ENCODE measurements around the gene JPH2.
A peak's percentile ranks its signal among the peaks of the same experiment; 100 is the strongest.

Gene JPH2

DNA sequence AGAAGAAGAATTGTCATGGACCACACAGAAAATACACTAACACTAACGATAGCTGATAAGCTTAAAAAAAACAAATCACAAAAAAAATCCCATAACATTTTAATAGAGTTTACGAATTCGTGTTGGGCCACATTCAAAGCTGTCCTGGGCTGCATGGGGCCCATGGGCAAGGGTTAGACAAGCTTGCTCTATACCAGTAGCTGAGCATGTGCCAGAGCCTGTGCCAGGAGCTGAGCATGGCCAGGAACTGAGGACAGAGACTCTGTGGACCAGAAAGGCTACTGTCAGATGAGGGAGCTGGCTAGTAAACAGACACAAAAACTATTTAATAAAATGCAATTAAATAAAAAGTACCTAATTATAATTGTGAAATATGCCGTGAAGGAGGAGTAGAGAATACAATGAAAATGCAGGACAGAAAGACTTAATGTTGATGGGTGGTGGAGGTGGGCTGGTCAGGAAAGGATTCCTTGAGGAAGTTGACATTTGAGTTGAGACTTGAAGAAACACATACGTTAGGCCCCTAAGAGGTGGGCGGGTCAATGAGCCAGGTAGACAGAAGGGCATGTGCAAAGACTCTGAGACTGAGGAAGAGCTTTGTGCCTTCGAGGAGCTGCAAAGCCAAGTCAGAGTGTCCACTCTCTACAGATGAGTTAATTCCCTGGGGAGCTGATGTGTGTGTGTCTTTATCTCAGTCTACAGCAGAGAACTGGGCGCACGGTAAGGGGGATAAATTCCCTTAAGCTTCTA lies 66.1 kb downstream of the JPH2 start:
- no peak for DNase-seq

- no peak for DNase-seq
These were observed 68.6 kb downstream of the JPH2 start for GRCh38 chr20:44118185-44119033.

DNA sequence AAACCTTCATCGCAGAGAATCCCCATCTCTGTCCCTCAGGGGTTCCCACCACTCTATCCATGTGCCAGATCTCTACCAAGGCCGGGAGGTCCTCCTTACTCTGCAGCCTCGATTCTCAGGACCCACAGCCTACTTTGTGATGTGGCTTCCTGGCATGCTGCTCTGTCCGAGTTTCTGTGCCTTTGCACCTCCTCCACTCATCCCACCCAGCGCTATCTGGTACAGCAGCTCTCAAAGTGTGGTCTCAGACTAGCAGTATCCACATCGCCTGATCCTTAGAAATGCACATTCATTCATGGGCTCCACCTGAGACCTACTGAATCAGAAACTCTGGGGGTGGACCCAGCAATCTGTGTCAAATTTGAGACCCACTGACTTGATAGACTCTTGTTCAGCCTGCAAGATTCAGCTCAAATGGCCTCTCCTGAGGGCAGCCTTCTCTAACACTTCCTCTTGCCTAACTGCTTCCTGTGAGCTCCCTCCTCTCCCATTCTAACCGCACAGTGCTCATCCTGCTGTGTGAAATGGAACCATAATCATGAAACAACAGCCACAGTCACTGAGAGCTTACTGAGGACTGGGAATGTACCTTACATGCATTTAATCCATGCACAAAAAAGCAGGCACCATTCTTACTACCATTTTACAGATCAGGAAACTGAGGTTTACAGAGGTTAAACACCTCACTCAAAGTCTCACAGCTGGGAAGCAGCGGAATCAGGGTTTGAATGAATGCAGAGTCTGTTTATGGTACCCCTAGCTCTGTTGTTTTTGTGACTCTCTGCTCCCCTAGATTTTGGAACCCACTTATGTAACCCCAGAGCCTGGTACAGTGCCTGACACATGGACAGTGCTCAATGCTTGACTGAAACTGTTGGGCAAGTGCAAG lies 69.4 kb downstream of the JPH2 start:
- no peak for DNase-seq

DNA sequence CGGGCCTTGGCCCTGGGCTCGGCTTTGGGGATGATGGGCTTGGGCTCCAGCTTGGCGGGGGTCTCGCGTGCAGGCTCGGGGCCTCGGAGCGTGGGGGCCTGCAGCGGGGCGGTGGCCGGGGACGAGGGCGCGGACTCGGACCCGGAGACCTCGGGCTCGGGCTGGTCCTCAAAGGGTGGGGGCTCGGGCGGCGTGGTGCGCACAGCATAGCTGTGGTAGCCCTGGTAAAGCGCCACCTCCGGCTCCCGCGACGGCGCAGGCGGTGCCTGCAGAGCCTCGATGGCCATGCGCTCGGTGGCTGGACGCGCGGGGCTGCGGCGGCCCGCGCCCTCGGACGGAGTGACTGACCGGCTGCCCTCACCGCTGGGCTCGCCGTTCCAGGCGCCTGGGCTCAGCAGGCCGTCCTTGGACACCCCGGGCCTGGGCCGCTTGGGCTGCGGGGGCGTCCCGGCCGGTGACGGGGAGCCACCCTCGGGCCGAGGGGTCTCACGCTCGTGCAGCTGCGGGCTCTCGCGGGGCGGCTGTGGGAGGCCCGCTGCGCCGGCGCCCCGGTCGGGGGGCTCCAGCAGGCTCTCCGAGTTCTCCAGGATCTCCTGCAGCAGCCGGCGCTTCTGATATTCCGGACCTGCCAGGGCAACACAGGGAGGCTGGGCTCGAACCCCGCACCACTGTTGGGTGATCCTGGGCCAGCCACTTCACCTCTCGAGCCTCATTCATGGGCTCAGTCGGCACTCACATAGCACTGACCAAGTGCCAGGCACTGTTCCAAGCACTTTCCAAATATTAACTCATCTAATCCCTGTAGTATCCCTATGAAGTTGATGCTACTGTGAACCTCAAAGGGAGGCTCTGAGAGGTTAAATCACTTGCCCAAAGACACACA lies 71.0 kb downstream of the JPH2 start:
- DNase-seq: peak; percentile 47

DNA sequence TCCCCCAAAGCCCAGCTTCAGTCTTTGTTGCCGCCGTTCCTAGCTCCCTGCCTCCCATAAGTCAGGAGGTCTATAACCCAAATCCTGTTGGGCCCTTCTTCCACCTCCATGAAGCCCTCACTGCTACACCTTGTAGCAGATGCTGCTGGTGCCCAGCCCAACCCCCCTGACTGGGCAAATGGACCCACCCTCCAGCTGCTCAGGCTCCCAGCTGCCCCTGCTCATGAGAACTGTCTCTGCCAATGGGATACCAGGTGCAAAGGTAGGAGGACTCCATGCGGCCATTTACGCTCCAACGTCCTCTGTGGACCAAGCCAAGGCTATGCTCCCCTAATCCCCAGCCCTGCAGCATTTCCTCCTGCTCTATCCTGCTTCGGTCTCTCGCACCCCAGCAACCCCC lies 71.8 kb downstream of the JPH2 start:
- no peak for DNase-seq

DNA sequence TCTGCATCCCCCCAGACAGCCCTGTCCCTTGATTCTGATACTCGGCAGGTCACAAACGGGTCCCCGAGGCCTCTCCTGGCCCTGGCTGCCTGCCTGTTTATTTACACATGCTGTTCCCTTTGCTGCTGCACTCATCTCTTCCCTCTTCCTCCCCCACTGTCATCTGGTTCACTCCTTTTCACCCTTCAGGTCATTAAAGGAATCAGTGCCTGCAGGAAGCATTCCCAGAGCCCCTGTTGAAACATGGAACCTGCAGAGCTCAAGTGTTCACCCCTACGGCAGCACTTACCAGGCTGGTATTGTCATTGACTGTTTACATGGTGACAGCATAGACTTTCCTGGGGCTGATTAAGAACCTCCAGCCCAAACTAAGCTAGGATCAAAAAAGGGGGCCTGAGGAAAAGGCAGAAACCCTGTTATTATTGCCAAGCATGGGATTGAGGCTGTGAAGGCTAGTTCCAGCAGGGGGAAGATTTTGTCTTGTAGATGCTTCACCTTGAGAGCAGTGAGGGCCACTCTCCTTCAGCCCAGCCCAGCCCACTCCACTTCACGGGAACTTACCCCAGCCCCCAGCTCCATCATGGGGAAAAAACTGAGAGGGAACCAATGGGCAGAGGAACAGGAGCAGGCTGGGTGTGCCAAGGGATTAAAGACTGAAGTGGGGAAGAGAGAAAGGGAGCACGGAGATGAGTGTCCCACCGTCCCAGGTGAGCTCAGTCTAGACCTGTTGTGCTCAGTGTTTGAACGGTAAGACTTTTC lies 73.2 kb downstream of the JPH2 start:
- DNase-seq: peak; percentile 42

DNA sequence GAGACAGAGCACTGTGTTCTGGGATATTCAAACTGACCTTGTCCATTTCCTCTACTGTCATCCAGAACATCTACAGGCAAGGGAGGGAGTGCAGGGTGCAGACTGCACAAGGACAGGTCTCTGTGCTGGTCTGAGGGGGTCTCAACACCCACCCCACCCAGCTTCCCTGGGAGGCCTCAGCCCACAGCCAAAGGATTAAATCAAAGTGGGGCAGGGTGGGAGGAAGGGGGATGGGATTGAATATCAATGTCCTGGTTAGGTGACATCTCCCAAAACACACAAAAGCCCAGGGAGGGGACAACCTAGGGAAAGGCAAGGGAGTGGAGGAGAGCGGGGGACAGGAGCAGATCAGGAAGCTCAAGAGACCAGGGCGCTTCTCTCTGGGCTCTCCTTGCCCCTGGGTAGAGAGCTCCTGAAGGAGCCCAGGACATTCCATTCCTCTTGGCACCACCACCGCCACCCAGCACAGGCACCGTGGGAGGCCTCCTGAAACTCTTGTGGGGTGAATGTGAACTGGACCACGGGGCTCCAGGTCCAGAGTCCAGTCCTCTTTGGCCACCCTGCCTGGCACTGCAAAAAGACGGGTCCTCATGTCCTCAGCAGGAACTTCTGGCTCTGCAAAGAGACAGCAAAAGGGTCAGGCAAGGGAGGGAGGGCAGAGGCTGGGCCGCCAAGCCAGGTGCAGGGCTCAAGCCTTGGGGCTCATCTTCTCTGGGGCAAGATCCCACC lies 73.9 kb downstream of the JPH2 start:
- DNase-seq: peak; percentile 46

GRCh38 chr20:44112456-44112855 lies 74.5 kb downstream of the JPH2 start:
- peak; percentile 42 for DNase-seq

DNA sequence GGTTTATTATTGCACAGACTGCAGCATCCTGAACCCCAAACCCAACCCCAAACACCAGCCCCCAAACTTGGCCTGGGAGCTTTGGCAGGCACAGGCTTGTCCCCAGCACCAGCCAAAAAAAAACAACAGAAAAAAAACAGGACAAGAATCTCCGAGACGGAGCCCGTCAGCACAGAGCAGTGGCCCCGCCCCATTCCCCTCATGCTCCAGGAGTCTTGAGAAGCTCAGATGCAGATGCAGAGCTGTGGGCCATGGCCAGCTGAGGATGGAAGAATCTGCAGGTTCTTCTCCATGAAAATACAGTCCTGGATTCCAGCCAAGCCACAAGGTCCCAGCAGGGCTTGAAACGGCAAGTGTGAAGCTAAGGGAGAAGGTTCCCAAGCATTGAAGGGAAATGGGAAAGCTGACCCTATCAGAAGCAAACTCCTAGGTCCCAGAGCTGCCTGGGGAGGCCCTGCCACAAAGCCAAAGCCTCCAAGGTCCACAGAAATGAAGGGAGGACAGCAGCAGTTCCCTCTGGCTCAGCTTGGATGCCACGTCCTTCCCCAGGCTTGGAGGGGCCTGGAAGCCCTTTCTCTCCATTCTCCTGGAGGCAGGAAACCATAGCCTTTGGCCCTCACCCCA lies 75.2 kb downstream of the JPH2 start:
- peak; percentile 33 for DNase-seq

GRCh38 chr20:44110816-44111568 lies 76.0 kb downstream of the JPH2 start:
- DNase-seq: peak; percentile 35

- DNase-seq: peak; percentile 37
These were observed 77.0 kb downstream of the JPH2 start for GRCh38 chr20:44109951-44110361.

DNA sequence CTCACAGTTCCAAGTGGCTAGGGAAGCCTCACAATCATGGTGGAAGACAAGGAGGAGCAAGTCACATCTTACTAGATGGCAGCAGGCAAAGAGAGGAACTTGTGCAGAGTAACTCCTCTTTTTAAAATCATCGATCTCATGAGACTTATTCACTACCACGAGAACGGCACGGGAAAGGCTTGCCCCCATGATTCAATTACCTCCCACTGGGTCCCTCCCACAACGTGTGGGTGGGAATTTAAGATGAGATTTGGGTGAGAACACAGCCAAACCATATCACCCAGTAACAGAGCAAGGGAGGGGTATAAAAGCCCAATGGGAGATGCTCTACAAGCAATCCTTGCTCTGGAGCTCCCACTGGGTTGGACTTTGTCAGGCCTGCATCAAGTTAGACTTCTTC lies 80.4 kb downstream of the JPH2 start:
- DNase-seq: peak; percentile 1

DNA sequence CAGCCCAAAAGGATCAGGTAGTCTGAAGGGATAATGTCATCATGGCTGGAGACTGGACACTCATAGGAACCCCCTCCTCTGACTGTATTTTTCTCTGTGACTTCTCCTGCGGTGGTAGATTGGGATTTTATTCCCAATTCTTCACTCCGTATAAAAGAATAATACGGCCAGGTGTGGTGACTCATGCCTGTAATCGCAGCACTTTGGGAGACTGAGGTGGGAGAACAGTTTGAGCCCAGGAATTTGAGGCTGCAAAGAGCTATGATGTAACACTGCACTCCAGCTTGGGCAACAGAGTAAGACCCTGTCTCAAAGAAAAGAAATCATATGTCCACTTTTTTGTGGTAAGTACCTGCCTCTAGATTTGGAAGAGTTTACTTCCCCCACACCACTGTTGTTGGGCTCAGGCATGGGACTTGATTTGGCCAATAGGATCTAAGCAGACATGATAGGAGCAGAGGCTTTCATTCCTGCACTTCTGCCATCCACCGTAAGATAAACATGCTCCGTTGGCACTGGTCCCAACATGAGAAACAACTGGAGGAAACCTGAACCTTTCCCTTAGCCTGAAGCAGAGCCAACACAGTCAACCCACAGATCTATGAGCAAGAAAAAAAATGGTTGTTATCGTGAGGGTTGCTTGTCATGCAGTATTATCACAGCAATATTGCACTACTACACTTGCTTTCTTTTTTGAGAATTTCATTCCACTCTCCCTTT lies 82.0 kb downstream of the JPH2 start:
- DNase-seq: peak; percentile 4

DNA sequence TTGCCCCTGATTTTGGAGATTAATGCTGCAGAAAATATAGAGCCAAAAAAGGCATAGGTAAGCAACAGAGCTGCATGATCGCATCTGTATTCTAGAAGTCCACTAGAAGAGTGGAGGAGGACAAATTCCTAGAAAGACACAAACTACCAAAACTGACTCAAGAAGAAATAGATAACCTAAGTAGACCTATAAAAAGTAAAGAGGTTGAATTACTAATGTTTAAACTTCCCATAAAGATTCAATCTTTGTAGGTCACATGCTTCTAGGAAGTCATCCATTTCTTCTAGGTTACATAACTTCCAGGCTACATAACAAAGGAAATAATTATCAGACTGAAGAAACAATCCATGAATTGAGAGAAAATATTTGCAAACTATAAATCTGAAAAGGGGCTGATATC lies 84.4 kb downstream of the JPH2 start:
- DNase-seq: no peak

- no peak for DNase-seq
These were observed 87.2 kb downstream of the JPH2 start for GRCh38 chr20:44099832-44100231.

- DNase-seq: no peak
These were observed 88.3 kb downstream of the JPH2 start for GRCh38 chr20:44098657-44099056.

- no peak for DNase-seq
These were observed 88.7 kb downstream of the JPH2 start for GRCh38 chr20:44098256-44098630.

DNA sequence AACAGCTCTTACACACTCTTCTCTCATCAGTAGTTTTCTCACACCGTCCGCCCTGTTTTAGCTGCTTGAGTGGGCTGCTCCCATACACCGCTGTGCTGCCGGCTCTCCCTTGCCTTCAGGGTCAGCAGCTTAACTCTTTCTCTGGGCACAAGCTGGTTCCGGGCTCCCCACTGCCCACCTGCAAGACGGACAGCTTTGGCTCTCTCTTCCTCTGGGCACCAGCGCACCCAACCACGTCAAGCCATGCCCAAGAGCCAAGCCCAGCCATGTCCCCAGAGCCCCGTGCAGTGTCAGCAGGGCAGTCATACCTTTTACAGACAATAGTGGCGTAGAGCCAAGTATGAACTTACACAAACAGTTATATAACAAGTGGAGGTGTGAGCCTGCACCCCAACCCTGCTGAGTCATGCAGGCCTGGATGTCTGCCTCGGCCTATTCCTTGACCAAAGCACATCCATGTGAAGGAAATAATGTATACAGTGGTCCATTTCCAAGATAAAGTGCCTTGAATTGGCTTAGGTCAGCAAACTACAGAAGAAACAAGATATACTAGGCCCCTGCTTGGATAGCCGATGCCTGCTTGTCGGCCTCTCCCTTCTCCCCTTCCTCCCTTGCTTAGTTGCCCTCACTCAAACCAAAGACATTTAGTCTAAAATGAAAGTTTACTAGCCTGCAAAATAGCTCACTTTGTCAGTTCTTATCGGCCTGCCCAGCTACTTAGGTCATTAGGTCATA lies 89.3 kb downstream of the JPH2 start:
- DNase-seq: no peak

All from activated CD8-positive, alpha-beta memory T cell treated with anti-CD3 and anti-CD28 coated beads for 24 hours (primary cell).